ENCODE data around the gene AQR.
"Not testable (repeated sequence)": the region's sequence is repeated elsewhere in the genome, so short reads cannot be mapped to it uniquely, and the experiment has no call there.

Gene AQR

DNA sequence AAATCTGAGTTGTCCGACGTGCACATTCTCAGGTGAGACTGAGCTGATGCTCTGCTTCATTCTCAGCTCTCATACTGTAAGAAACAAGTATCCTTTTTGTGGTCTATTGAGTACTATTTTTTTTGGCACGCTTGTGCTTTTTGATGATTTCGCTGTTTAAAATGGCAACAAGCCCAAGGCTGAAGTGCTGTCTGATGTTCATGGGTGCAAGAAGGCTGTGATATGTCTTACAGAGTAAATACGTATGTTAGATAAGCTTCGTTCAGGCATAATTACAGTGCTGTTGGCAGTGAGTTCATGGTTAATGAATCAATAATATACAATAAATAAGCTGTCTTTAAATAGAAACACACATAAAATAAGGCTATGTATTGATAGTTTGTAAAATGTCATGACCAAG is 27.2 kb downstream of the AQR start:
- peaks cover 37% of the 10 kb centered on the region for H3K36me3 ChIP-seq (replicated peaks)
- no peaks in the 10 kb centered on the region for H3K4me1 ChIP-seq
- in situ Hi-C loops (cut with MboI; ENCODE audit: low sequenced_read_pairs), result no loop called here
- no peak overlapping the region for H3K4me3 ChIP-seq
- no peak for DNase-seq (ENCODE audit: low spot score in 2 of 2)
- no peaks in the 10 kb centered on the region for H3K9me3 ChIP-seq
- no peaks in the 10 kb centered on the region for H3K27me3 ChIP-seq (ENCODE audit: low read depth)

DNA sequence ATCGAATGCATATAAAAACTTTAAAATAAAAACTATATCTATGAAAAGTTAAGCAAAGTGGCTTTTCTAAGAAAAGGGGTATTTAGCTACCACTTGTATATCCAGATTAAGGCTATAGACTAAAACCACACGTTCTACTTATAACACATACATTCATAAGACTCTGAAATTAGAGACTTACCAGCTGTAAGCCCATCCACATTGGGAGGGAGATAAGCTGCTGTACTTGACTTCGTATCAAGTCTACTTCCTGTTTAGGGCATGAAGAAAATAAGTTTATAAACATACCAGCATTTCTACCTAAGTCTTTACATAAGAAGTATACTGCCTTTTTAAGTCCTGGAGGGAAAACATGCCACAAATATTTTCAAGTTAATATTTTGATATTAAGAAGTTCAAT is 27.7 kb downstream of the AQR start:
- Histone ChIP-seq H3K27me3 (ENCODE audit: low read depth) (no peaks in the 10 kb centered on the region), H3K36me3 (replicated peaks) (peaks cover 37% of the 10 kb centered on the region), H3K4me3 (no peak overlapping the region), H3K9me3 (no peaks in the 10 kb centered on the region), H3K4me1 (no peaks in the 10 kb centered on the region)
- in situ Hi-C loops (cut with MboI; ENCODE audit: low sequenced_read_pairs), result no loop called here
- DNase-seq (ENCODE audit: low spot score in 2 of 2), result no peak

DNA sequence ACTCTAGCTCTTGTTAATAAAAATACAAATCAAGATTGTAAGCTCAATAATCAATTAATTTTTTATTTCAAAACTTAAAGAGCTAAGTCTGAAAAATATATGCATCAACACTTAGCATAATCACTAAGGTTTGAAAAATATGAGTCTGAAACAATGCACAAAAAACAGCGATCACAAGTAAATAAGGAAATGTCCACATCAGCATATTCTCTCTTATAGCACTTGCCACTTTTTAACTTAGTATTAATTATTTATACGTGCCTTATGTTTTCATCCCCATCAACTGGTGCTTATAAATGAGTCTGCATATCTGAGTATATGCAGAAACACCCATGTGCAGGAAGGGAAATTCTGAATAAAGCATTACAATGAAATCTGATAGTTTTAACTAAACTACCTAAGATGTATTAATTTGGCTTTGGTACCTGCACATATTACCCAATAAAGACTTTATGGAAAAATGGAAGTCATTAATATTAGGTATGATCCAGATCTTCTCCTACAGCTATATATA is 28.3 kb downstream of the AQR start:
- Histone ChIP-seq H3K27me3 (ENCODE audit: low read depth) (no peaks in the 10 kb centered on the region), H3K36me3 (replicated peaks) (peaks cover 37% of the 10 kb centered on the region), H3K4me1 (no peaks in the 10 kb centered on the region), H3K9me3 (no peaks in the 10 kb centered on the region), H3K4me3 (no peak overlapping the region)
- no peak for DNase-seq (ENCODE audit: low spot score in 2 of 2)
- in situ Hi-C loops (cut with MboI; ENCODE audit: low sequenced_read_pairs), result no loop called here

DNA sequence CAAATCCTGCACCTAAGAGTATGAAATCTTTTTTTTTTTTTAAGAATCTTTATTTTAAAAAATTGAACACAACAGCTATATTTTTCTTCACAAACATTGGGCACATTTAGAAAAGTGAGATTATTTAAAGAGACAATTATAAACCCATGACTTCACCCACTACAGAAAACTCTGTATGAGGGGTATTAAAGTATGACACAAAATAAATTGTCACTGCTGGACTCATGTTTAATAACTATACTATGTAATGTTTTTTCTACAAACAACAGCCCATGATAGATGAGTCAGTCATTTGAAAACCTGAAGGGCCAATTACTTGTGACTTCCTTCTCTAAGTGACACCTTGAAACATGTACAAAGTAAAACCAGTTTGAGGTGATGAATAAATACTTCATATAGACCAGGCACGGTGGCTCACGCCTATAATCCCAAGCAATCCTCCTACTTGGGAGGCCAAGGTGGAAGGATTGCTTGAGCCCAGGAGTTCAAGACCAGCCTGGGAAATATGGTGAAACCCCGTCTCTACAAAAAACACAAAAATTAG is 36.0 kb downstream of the AQR start:
- H3K36me3 ChIP-seq (replicated peaks), result peaks cover 65% of the 10 kb centered on the region
- in situ Hi-C loops (cut with MboI; ENCODE audit: low sequenced_read_pairs), result no loop called here

DNA sequence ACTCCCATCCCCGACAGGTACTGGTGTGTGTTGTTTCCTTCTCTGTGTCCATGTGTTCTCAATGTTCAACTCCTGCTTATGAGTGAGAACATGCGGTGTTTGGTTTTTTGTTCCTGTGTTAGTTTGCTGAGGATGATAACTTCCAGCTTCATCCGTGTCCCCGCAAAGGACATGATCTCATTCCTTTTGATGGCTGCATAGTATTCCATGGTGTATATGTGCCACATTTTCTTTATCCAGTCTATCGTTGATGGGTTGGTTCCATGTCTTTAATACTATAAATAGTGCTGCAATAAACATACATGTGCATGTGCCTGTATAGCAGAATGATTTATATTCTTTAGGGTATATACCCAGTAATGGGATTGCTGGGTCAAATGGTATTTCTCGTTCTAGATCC is 41.2 kb downstream of the AQR start:
- H3K4me3 ChIP-seq; H3K4me1 ChIP-seq; H3K9me3 ChIP-seq; in situ Hi-C loops (cut with MboI; ENCODE audit: low sequenced_read_pairs); H3K27me3 ChIP-seq (ENCODE audit: low read depth); DNase-seq (ENCODE audit: low spot score in 2 of 2): not testable (repeated sequence)
- H3K36me3 ChIP-seq (replicated peaks), result peaks cover 55% of the 10 kb centered on the region

More for the DNA sequence above, 36.0 kb downstream of the AQR start:
- Histone ChIP-seq H3K4me1 (no peaks in the 10 kb centered on the region), H3K9me3 (no peaks in the 10 kb centered on the region), H3K4me3 (no peak overlapping the region), H3K27me3 (ENCODE audit: low read depth) (no peaks in the 10 kb centered on the region)
- DNase-seq (ENCODE audit: low spot score in 2 of 2), result no peak

DNA sequence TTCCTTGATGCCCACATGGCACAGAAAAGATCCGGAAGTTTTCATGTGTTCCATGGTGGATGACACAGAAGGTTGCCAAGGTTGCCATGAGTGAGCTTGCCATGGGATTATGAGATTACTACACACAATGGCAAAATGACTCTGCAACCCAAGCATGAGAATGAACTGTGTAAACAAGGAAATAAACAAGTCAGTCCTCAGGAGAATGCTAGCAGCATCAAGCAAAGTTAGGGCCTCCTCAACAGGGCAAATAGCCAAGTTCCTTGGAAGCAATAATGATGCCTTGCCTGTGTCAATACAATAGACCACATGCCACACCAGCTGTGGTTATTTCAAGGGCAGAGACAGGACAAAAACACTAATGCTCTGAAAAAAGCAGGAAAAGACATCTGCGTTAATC is 41.8 kb downstream of the AQR start:
- DNase-seq (ENCODE audit: low spot score in 2 of 2), result peak in 1 of 2 experiments; percentile 11
- Histone ChIP-seq H3K9me3 (no peaks in the 10 kb centered on the region), H3K36me3 (replicated peaks) (peaks cover 50% of the 10 kb centered on the region)

DNA sequence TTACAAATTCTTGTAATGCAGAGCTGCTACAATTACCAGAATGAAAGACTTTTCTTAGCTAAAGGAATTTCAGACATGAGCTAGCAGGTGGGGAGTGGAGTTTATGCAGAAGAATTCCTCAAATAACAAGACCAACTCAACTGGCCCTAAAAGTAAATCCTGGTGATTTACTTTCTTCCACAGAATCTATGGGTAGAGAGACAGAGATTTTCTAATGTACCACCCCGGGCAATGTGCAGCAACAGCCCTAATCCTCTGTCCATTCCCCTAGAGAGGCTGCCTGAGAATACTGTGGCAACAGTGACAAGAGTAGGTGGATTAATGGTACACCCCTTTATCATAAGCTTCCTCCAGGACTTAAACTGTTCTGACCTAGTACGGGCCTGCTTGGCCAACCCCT is 55.2 kb downstream of the AQR start:
- H3K36me3 ChIP-seq (replicated peaks), result peaks cover 43% of the 10 kb centered on the region
- in situ Hi-C loops (cut with MboI; ENCODE audit: low sequenced_read_pairs), result loop anchor here (25.0 kb wide), 2 partner anchors 302 to 852 kb away; no protein-coding TSS in a partner anchor
- no peaks in the 10 kb centered on the region for H3K9me3 ChIP-seq
- no peak overlapping the region for H3K4me3 ChIP-seq
- H3K27me3 ChIP-seq (ENCODE audit: low read depth), result no peaks in the 10 kb centered on the region
- DNase-seq (ENCODE audit: low spot score in 2 of 2), result no peak
- no peaks in the 10 kb centered on the region for H3K4me1 ChIP-seq

More for the DNA sequence above, 41.8 kb downstream of the AQR start:
- no peaks in the 10 kb centered on the region for H3K4me1 ChIP-seq
- H3K27me3 ChIP-seq (ENCODE audit: low read depth), result no peaks in the 10 kb centered on the region
- no peak overlapping the region for H3K4me3 ChIP-seq
- in situ Hi-C loops (cut with MboI; ENCODE audit: low sequenced_read_pairs), result no loop called here

DNA sequence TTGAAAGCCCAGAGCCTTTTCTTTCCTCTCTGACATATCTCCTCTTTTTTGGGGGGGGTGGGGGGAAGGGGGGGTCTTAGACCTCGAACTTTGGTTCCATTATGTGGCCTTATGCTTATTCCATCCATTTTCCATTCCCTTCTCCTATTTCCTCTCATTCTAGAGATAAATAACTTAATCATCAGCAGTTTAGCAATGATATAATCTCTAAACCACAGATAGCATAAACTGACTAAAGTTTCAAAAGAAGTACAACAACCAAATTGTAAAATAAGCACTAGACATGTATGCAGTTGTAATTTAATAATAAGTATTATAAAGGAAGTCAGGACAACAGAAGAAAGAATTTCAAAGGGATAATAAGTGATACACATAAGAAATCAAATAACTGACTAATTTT is 64.5 kb downstream of the AQR start:
- no peaks in the 10 kb centered on the region for H3K9me3 ChIP-seq
- H3K27me3 ChIP-seq (ENCODE audit: low read depth), result no peaks in the 10 kb centered on the region
- DNase-seq (ENCODE audit: low spot score in 2 of 2), result no peak
- no peak overlapping the region for H3K4me3 ChIP-seq
- in situ Hi-C loops (cut with MboI; ENCODE audit: low sequenced_read_pairs), result loop anchor here (25.0 kb wide), 2 partner anchors 293 to 843 kb away; no protein-coding TSS in a partner anchor
- no peaks in the 10 kb centered on the region for H3K4me1 ChIP-seq
- H3K36me3 ChIP-seq (replicated peaks), result peaks cover 37% of the 10 kb centered on the region

DNA sequence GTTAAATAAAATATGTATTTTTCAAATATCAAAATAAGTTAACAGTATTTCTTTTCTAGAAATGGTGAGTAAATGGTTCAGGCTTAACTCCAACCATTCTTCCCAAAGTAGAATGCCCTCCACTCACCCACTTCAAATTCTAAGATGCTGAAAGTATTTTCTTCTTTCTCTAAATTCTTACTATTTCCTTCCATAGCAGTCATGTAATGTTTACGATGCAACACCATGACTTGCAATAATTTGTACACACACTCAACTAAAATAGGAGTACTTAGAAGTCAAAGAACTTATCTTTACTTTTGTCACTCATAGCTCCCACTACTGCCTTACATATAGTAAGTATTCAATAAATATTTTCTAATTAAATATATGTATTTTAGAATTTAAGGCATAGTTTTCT is 65.0 kb downstream of the AQR start:
- H3K36me3 ChIP-seq (replicated peaks), result peaks cover 36% of the 10 kb centered on the region
- no peak for DNase-seq (ENCODE audit: low spot score in 2 of 2)
- H3K4me3 ChIP-seq, result no peak overlapping the region
- no peaks in the 10 kb centered on the region for H3K27me3 ChIP-seq (ENCODE audit: low read depth)
- in situ Hi-C loops (cut with MboI; ENCODE audit: low sequenced_read_pairs), result loop anchor here (25.0 kb wide), 2 partner anchors 292 to 842 kb away; no protein-coding TSS in a partner anchor
- H3K9me3 ChIP-seq, result no peaks in the 10 kb centered on the region
- H3K4me1 ChIP-seq, result no peaks in the 10 kb centered on the region

DNA sequence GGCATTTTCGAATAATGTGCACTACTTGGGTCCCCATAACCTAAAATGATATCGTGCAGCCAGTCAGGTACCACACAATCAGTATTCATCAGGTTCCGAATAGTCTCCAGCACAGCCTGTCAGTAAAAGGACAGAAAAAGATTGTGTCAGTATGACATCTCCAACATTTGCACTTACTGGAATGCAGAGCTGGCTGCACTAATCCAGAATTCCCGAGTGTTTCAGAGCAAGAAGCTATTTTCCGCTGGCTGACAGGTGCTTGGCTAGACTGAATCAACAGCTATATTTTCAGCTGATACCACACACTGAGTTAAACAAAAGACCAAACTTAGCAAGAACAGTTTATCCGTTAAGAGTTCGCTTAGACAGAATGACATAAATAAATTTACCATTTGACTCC is 68.8 kb downstream of the AQR start:
- H3K4me3 ChIP-seq, result no peak overlapping the region
- in situ Hi-C loops (cut with MboI; ENCODE audit: low sequenced_read_pairs), result loop anchor here (25.0 kb wide), 2 partner anchors 288 to 838 kb away; no protein-coding TSS in a partner anchor
- peaks cover 22% of the 10 kb centered on the region for H3K36me3 ChIP-seq (replicated peaks)
- H3K27me3 ChIP-seq (ENCODE audit: low read depth), result no peaks in the 10 kb centered on the region
- no peak for DNase-seq (ENCODE audit: low spot score in 2 of 2)
- no peaks in the 10 kb centered on the region for H3K4me1 ChIP-seq
- H3K9me3 ChIP-seq, result no peaks in the 10 kb centered on the region

DNA sequence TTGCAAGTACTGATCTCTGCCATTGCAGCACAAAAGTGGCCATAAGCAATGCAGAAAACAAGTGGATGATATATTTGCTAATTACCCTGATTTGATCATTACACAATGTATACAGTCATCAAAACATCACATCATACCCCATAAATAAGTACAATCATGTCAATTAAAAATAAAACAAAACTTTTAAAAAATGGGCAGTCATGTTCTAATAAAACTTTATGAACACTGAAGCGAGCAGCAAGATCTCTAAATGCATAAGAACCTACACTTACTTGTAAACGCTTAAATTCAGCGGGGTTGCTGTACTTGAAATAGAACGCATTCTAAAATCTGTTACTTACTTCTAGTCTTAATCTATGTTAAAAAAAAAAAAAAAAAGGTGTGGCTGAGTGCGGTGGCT is 73.4 kb downstream of the AQR start:
- in situ Hi-C loops (cut with MboI; ENCODE audit: low sequenced_read_pairs), result no loop called here
- Histone ChIP-seq H3K4me3 (no peak overlapping the region), H3K4me1 (no peaks in the 10 kb centered on the region), H3K36me3 (replicated peaks) (peaks cover 38% of the 10 kb centered on the region), H3K9me3 (no peaks in the 10 kb centered on the region), H3K27me3 (ENCODE audit: low read depth) (no peaks in the 10 kb centered on the region)
- no peak for DNase-seq (ENCODE audit: low spot score in 2 of 2)

DNA sequence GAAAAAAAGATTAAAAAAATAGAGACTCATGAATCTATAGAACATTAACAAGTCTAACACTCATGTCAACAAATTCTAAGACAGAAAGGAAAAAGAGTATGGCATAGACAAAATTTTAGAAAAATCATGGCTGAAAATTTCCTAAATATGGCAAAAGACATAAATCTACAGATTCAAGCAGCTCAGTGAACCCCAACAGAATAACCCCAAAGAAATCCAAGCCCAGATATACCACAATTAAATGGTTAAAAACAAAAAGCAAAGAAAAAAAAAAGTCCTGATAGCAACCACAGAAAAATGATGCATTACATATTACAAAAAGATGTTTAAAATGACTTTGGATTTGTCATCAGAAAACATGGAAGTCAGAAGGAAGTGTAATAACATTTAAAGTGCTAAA is 75.6 kb downstream of the AQR start:
- DNase-seq (ENCODE audit: low spot score in 2 of 2), result no peak
- in situ Hi-C loops (cut with MboI; ENCODE audit: low sequenced_read_pairs), result no loop called here
- Histone ChIP-seq H3K9me3 (no peaks in the 10 kb centered on the region), H3K4me3 (no peak overlapping the region), H3K4me1 (no peaks in the 10 kb centered on the region), H3K27me3 (ENCODE audit: low read depth) (no peaks in the 10 kb centered on the region), H3K36me3 (replicated peaks) (peaks cover 37% of the 10 kb centered on the region)

DNA sequence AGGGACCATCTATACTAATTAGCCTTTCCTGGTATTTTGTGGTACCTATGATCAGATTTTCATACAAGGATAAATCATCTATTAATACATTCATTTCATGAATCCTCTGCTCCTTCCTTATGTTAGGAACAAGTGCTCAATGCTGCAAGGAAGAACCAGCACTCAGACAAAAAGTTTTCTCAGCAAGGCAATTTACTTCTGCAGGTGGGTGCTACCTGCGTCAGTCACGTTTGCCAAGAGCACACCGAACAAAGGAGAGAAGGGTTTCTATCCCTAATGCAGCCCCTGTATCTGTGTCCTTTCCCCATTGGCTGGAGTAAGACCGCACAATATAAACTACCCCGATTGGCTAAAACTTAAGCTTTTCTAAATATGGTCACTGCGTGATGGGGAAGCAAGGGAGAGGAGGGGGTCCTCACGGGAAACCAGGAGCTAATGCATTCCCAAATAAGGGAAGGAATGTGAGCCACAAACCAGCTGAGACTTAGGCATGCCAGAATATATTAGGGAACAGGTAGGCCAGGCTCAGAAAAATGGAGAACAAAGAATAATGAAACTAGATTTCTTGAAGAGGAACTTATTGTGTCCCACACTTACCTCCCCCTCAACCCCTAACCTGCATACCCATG is 76.5 kb downstream of the AQR start:
- no peaks in the 10 kb centered on the region for H3K4me1 ChIP-seq
- no peak for DNase-seq (ENCODE audit: low spot score in 2 of 2)
- in situ Hi-C loops (cut with MboI; ENCODE audit: low sequenced_read_pairs), result no loop called here
- no peaks in the 10 kb centered on the region for H3K9me3 ChIP-seq
- H3K4me3 ChIP-seq, result no peak overlapping the region
- H3K27me3 ChIP-seq (ENCODE audit: low read depth), result no peaks in the 10 kb centered on the region
- peaks cover 42% of the 10 kb centered on the region for H3K36me3 ChIP-seq (replicated peaks)

DNA sequence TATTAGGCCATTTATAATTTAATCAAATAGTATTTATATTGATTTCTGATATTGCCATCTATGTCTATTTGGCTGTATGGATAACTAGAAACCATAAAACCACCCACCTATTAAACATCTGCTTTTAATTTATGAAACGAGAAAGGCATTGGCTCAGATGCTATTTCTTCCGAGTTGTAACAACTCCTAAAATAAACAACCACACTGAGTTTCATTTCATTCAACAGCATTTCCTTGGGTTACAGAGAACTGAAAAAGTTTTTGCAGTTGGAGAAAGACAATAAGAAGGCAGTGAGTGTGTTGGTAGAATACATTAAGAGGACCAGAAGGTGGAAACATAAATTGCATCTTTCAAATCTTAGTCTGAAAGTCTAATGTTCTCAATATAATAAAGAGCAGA is 79.1 kb downstream of the AQR start:
- no peak for DNase-seq (ENCODE audit: low spot score in 2 of 2)
- Histone ChIP-seq H3K4me1 (no peaks in the 10 kb centered on the region), H3K9me3 (no peaks in the 10 kb centered on the region), H3K27me3 (ENCODE audit: low read depth) (no peaks in the 10 kb centered on the region), H3K36me3 (replicated peaks) (peaks cover 34% of the 10 kb centered on the region), H3K4me3 (no peak overlapping the region)
- in situ Hi-C loops (cut with MboI; ENCODE audit: low sequenced_read_pairs), result no loop called here
